Measurements from ENCODE around the gene TMEM91. TPM values are rescaled to one million over a fixed set of nuclear protein-coding genes. Genes with fewer than 3 reads are reported as not detected.

Gene TMEM91
- total and polyA plus RNA-seq, 2 donors (not counting 1 experiment from before 2014, with no cell fraction given) = 6.3 to 7.1 TPM

DNA sequence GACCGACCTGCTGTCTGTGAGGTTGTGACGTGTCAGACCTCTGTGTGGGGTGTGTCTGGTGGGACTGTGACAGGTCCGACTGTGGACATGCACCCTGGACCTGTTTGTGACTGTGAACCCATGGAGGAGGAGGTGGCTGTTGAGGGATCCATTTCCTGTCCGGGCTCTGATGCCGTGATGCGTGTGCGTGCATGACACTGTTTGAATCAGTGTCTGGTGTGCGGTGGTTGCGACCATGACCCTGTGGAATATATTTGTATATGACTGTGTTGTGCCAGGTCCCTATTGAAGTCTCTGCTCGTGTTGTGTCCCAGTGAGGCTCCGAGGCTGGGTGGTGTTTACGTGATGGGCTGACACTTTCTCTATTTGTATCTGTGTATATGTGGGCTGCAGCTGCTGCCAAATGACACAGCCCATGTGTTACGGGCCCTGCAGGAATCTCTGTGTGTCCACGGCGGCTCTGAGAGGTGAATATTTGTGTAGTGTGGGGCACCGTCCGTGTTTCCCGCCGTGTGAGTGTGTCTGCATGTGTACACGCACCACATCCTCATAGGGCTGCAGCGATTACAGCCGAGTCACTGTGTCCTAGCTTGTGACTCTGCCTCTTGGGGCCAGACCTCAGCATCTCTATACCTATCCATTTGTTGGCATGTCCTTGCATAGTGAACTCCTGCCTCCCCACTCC, 48.0 kb upstream of the TMEM91 start:
- ChIA-PET CTCF (interaction anchor here (0.6 to 9.7 kb wide), 8 partner anchors 11 to 242 kb away, joined by 3 to 130 read pairs (median 4); partner anchors contain the start of gene TGFB1), POLR2A (interaction anchor here (0.6 to 5.3 kb wide), 10 partner anchors 8 to 762 kb away, joined by 4 to 69 read pairs (median 9); partner anchors contain the start of genes B9D2, CCDC97, HNRNPUL1 and TGFB1)
- peak overlapping the region; percentile 1 for H2AFZ ChIP-seq (ENCODE audit: insufficient read depth, low read depth, low read length, poor library complexity, severe bottlenecking)
- peak overlapping the region; percentile 8 to 72 (median 39) for H3K4me3 ChIP-seq (ENCODE audit: control extremely low read depth in 1 of 5, extremely low read depth in 1 of 5, insufficient read depth in 1 of 5, low read depth in 2 of 5, low read length in 4 of 5)
- no peak for ATAC-seq (ENCODE audit: low read depth)
- H3K4me1 Mint-ChIP-seq = peaks cover 68% of the 10 kb centered on the region
- H3K9me3 ChIP-seq (ENCODE audit: control extremely low read depth in 1 of 3, control insufficient read depth in 2 of 3, insufficient read depth in 1 of 3, low read length in 2 of 3) = no peaks in the 10 kb centered on the region
- intact Hi-C loops (cut with micrococcal nuclease) = loop anchor here (10.0 kb wide), 1 partner anchor 237 kb away; no protein-coding TSS in a partner anchor
- H3K4me2 ChIP-seq (replicated peaks; ENCODE audit: low read depth, low read length, poor library complexity, severe bottlenecking) = peak overlapping the region; percentile 92
- H3K27ac ChIP-seq (ENCODE audit: low read length in 2 of 2) = peak overlapping the region; percentile 76 to 97
- H3K27ac Mint-ChIP-seq = peak overlapping the region; percentile 98
- no peak for DNase-seq
- no peaks in the 10 kb centered on the region for H3K27me3 ChIP-seq (replicated peaks in 1 of 4; ENCODE audit: control extremely low read depth in 1 of 4, control insufficient read depth in 3 of 4, insufficient read depth in 4 of 4, low read length in 3 of 4)
- H3K9me3 Mint-ChIP-seq (ENCODE audit: insufficient read depth) = no peaks in the 10 kb centered on the region
- TF ChIP-seq, protein P1, sequence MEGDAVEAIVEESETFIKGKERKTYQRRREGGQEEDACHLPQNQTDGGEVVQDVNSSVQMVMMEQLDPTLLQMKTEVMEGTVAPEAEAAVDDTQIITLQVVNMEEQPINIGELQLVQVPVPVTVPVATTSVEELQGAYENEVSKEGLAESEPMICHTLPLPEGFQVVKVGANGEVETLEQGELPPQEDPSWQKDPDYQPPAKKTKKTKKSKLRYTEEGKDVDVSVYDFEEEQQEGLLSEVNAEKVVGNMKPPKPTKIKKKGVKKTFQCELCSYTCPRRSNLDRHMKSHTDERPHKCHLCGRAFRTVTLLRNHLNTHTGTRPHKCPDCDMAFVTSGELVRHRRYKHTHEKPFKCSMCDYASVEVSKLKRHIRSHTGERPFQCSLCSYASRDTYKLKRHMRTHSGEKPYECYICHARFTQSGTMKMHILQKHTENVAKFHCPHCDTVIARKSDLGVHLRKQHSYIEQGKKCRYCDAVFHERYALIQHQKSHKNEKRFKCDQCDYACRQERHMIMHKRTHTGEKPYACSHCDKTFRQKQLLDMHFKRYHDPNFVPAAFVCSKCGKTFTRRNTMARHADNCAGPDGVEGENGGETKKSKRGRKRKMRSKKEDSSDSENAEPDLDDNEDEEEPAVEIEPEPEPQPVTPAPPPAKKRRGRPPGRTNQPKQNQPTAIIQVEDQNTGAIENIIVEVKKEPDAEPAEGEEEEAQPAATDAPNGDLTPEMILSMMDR (IDR thresholded peaks at IDR 0.05) = no peak
- TF ChIP-seq EZH2 (IDR thresholded peaks at IDR 0.05; ENCODE audit: borderline replicate concordance, insufficient read depth, low read depth, low read length, poor library complexity, severe bottlenecking) = no peak
- no peaks in the 10 kb centered on the region for H3K27me3 Mint-ChIP-seq
- peaks cover 21% of the 10 kb centered on the region for H4K20me1 ChIP-seq (ENCODE audit: control insufficient read depth, insufficient read depth, low read length, poor library complexity, severe bottlenecking)
- 14% methylated on average over 15 of the region's 22 CpGs for WGBS (ENCODE audit: insufficient coverage)
- peak overlapping the region; percentile 88 for H3K4me3 Mint-ChIP-seq
- peaks cover 0 to 44% of the 10 kb centered on the region in 2 experiments for H3K36me3 ChIP-seq (replicated peaks in 1 of 2; ENCODE audit: control extremely low read depth in 1 of 2, control insufficient read depth in 1 of 2, extremely low read depth in 1 of 2, insufficient read depth in 2 of 2, low read length in 1 of 2)
- H3K79me2 ChIP-seq (ENCODE audit: control insufficient read depth, insufficient read depth, low read length) = peaks cover 11% of the 10 kb centered on the region
- peak overlapping the region; percentile 58 for H3K9ac ChIP-seq (ENCODE audit: low read length)
- H3K4me1 ChIP-seq (ENCODE audit: control insufficient read depth in 2 of 2, insufficient read depth in 2 of 2, low read length in 2 of 2) = peaks cover 59 to 75% of the 10 kb centered on the region in 2 donors

DNA sequence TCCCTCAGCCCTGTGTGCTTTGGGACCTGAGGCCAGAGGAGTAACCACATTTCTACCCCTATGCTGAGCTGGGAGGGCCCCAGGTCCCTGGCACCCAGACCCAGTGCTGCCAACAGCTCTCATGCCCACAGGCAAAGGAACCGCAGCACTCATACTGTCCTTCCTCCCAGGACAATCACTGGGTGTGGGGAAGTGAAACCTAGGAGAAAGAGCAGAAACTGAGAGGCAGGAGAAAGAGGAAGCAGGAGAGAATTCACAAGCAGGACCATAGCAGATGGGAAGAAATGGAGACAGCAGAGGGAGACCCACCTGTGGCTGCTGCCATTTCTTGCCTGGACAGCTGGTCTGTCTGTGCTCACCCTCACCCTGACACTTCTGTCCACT, 47.5 kb upstream of the TMEM91 start:
- Histone ChIP-seq H3K4me3 (ENCODE audit: control extremely low read depth in 1 of 5, extremely low read depth in 1 of 5, insufficient read depth in 1 of 5, low read depth in 2 of 5, low read length in 4 of 5) (peak overlapping the region in 4 of 5 experiments; percentile 22 to 72 (median 46)), H3K4me1 (ENCODE audit: control insufficient read depth in 2 of 2, insufficient read depth in 2 of 2, low read length in 2 of 2) (peaks cover 59 to 69% of the 10 kb centered on the region in 2 donors), H3K27me3 (replicated peaks in 1 of 4; ENCODE audit: control extremely low read depth in 1 of 4, control insufficient read depth in 3 of 4, insufficient read depth in 4 of 4, low read length in 3 of 4) (no peaks in the 10 kb centered on the region), H3K79me2 (ENCODE audit: control insufficient read depth, insufficient read depth, low read length) (peaks cover 11% of the 10 kb centered on the region), H3K4me2 (replicated peaks; ENCODE audit: low read depth, low read length, poor library complexity, severe bottlenecking) (peak overlapping the region; percentile 92), H3K27ac (ENCODE audit: low read length in 2 of 2) (peak overlapping the region; percentile 76 to 97), H3K36me3 (replicated peaks in 1 of 2; ENCODE audit: control extremely low read depth in 1 of 2, control insufficient read depth in 1 of 2, extremely low read depth in 1 of 2, insufficient read depth in 2 of 2, low read length in 1 of 2) (peaks cover 0 to 44% of the 10 kb centered on the region in 2 experiments), H2AFZ (ENCODE audit: insufficient read depth, low read depth, low read length, poor library complexity, severe bottlenecking) (no peak overlapping the region), H3K9me3 (ENCODE audit: control extremely low read depth in 1 of 3, control insufficient read depth in 2 of 3, insufficient read depth in 1 of 3, low read length in 2 of 3) (no peaks in the 10 kb centered on the region), H3K9ac (ENCODE audit: low read length) (peak overlapping the region; percentile 58), H4K20me1 (ENCODE audit: control insufficient read depth, insufficient read depth, low read length, poor library complexity, severe bottlenecking) (peaks cover 27% of the 10 kb centered on the region)
- Mint-ChIP-seq H3K27me3 (no peaks in the 10 kb centered on the region), H3K27ac (peak overlapping the region; percentile 98), H3K4me1 (peaks cover 67% of the 10 kb centered on the region), H3K9me3 (ENCODE audit: insufficient read depth) (no peaks in the 10 kb centered on the region), H3K4me3 (peak overlapping the region; percentile 88)
- POLR2A ChIA-PET = interaction anchor here (0.6 to 5.3 kb wide), 5 partner anchors 13 to 762 kb away, joined by 4 to 69 read pairs (median 9); partner anchors contain the start of gene TGFB1
- ATAC-seq (ENCODE audit: low read depth) = no peak
- WGBS (ENCODE audit: insufficient coverage) = no CpG with 5 or more reads among the region's 1 CpG
- DNase-seq = peak; percentile 68
- TF ChIP-seq, protein P1 (IDR thresholded peaks at IDR 0.05) = no peak
- TF ChIP-seq EZH2 (IDR thresholded peaks at IDR 0.05; ENCODE audit: borderline replicate concordance, insufficient read depth, low read depth, low read length, poor library complexity, severe bottlenecking) = no peak
- intact Hi-C loops (cut with micrococcal nuclease) = loop anchor here (10.0 kb wide), 1 partner anchor 236 kb away; no protein-coding TSS in a partner anchor
- CTCF ChIA-PET = interaction anchor here (0.6 to 9.7 kb wide), 6 partner anchors 11 to 199 kb away, joined by 3 to 130 read pairs (median 4); partner anchors contain the start of gene TGFB1

Measured in B cell (primary cell).